GM19193 (cell line): Measurements from ENCODE around the gene CIZ1.

ENCODE experiments used
- POLR2A ChIP-seq: IDR thresholded peaks from 4 replicates; pipeline ENCODE4 v1.6.1; 2011; ENCODE audit not compliant: insufficient read depth, insufficient read length; ENCODE audit errors: extremely low read depth

The CIZ1 gene

GRCh38 chr9:128205296-128205944 lies 14.0 kb upstream of the CIZ1 start:
- TF ChIP-seq POLR2A: no peak

- TF ChIP-seq POLR2A: no peak
Observed at GRCh38 chr9:128204858-128205257, 13.5 kb upstream of the CIZ1 start.

GRCh38 chr9:128203707-128204551 lies 12.6 kb upstream of the CIZ1 start:
- TF ChIP-seq POLR2A: no peak

GRCh38 chr9:128203024-128203706 lies 11.8 kb upstream of the CIZ1 start, which contains the start of gene DNM1:
DNM1 (plus strand) TSS chr9:128203379; CDS start chr9:128203471, 92 bp downstream.
- no peak for TF ChIP-seq POLR2A

GRCh38 chr9:128202648-128203023 lies 11.3 kb upstream of the CIZ1 start:
- TF ChIP-seq POLR2A: no peak

- no peak for TF ChIP-seq POLR2A
Observed at GRCh38 chr9:128201441-128202369, 10.3 kb upstream of the CIZ1 start.

- no peak for TF ChIP-seq POLR2A
Observed at GRCh38 chr9:128193469-128194096, 2.2 kb upstream of the CIZ1 start.

GRCh38 chr9:128192601-128193371 lies 1.4 kb upstream of the CIZ1 start:
- no peak for TF ChIP-seq POLR2A

- no peak for TF ChIP-seq POLR2A
Observed at GRCh38 chr9:128190516-128191405, 611 bp downstream of the CIZ1 start.

- TF ChIP-seq POLR2A: no peak
Observed at GRCh38 chr9:128190013-128190412, 1.4 kb downstream of the CIZ1 start.

- TF ChIP-seq POLR2A: no peak
Observed at GRCh38 chr9:128188209-128188608, 3.2 kb downstream of the CIZ1 start.

GRCh38 chr9:128187361-128187760 lies 4.0 kb downstream of the CIZ1 start:
- TF ChIP-seq POLR2A: no peak

GRCh38 chr9:128185979-128186965 lies 5.1 kb downstream of the CIZ1 start:
- no peak for TF ChIP-seq POLR2A
